ENCODE data around the gene GDF2.

GDF2 gene

DNA sequence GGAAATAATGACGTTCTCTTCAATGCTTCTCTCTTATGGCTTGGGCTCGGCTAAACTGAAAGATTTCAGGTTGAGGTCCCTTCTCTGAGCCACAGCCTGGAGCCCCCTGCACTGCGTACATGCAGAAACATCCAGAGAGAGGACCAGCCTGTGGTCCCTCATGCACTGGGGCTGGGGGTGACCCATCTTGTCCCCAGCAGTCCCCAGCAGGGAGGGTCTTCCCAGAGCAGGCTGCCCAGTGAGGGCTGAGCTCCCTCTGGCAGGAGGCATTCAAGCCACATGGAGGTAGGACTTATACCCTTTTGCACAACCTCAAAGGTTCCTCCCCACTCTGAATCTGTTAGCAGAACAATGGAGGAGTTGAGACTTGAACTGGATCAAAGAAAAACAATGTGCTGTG lies 14.9 kb upstream of the GDF2 start:
- no peak for DNase-seq
- in situ Hi-C loops (cut with HindIII; ENCODE audit: low pct_ligation_motif_present, low pct_unique_long_range_greater_than_20kb, low sequenced_read_pairs), result no loop called here

DNA sequence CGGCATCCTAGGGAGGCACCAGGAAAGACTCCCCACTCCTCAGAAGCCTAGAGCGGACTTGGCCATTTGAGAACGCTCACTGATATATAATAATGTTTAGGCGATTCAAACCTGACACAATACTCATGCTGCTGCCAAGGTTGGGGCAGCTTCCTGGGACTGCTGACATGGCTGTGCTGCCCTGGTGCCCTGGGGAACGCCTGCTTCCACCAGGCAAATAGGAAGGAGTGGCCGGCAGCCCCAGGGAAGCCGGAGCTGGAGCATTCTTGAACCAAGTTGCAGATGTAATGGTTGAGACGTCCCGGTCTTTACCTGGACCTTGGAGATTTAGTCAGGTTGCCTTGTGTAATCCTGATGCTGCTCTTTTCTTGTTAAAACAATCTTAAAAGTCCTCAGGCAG lies 13.5 kb upstream of the GDF2 start:
- in situ Hi-C loops (cut with HindIII; ENCODE audit: low pct_ligation_motif_present, low pct_unique_long_range_greater_than_20kb, low sequenced_read_pairs), result no loop called here

DNA sequence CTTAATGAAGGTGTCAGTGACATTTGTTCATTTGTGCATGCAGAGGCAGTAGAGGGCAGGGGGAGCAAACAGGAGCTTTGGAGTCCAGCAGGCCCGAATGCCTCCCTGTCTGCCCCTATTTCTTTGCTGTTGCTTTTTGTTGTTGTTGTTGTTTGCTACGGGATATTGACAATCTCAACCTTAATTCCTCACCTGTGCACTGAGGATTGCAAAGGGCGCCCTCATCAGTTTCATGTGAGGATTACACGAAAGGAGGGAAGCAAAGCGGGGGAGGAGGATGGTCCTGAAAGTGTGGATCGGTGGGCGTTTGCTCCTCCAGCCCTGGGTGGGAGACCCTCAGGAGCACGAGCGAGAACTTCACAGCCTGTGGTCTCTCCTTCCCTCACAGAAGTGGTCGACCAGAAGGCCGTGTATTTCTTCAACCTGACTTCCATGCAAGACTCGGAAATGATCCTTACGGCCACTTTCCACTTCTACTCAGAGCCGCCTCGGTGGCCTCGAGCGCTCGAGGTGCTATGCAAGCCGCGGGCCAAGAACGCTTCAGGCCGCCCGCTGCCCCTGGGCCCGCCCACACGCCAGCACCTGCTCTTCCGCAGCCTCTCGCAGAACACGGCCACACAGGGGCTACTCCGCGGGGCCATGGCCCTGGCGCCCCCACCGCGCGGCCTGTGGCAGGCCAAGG lies 12.7 kb upstream of the GDF2 start:
- DNase-seq, result peak; percentile 11
- in situ Hi-C loops (cut with HindIII; ENCODE audit: low pct_ligation_motif_present, low pct_unique_long_range_greater_than_20kb, low sequenced_read_pairs), result no loop called here

More for the DNA sequence above, 13.5 kb upstream of the GDF2 start:
- no peak for DNase-seq

DNA sequence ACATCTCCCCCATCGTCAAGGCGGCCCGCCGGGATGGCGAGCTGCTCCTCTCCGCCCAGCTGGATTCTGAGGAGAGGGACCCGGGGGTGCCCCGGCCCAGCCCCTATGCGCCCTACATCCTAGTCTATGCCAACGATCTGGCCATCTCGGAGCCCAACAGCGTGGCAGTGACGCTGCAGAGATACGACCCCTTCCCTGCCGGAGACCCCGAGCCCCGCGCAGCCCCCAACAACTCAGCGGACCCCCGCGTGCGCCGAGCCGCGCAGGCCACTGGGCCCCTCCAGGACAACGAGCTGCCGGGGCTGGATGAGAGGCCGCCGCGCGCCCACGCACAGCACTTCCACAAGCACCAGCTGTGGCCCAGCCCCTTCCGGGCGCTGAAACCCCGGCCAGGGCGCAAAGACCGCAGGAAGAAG lies 12.2 kb upstream of the GDF2 start:
- in situ Hi-C loops (cut with HindIII; ENCODE audit: low pct_ligation_motif_present, low pct_unique_long_range_greater_than_20kb, low sequenced_read_pairs), result no loop called here
- DNase-seq, result no peak

DNA sequence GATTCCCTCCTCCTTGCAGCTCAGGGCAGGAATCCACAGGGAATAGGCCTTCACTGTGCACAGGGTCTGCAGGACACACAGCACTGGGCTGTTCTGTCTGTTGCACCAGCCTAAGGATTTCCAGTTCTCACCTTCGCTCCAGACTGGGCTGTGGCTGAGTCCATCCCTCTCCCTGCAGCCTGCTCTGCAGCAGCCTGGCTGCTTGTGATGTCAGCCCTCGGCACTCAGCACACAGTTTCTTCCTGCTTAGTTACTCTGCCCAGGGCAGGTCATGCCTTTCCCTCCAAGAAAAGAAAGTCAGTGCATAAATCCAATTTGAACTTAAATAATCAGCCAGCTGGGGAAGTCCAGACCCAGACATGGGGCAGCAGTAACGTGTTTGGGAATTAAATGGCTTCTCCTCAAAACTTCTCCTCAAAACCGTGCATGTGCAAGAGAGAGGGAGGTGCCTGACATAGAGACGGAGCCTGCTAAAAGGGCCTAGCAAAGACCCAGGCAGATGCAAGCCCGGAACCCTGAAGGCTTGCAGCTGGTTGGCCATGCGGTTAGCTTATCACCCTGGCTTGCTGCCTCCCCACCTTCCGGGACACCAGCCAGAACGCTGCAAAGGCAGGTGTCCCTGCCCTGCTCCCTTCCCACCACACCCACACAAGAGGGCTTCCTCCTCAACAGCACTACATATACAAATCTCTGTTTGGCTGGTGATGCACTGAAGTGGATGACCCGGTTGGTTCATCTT lies 10.9 kb upstream of the GDF2 start:
- in situ Hi-C loops (cut with HindIII; ENCODE audit: low pct_ligation_motif_present, low pct_unique_long_range_greater_than_20kb, low sequenced_read_pairs), result no loop called here
- DNase-seq, result no peak

DNA sequence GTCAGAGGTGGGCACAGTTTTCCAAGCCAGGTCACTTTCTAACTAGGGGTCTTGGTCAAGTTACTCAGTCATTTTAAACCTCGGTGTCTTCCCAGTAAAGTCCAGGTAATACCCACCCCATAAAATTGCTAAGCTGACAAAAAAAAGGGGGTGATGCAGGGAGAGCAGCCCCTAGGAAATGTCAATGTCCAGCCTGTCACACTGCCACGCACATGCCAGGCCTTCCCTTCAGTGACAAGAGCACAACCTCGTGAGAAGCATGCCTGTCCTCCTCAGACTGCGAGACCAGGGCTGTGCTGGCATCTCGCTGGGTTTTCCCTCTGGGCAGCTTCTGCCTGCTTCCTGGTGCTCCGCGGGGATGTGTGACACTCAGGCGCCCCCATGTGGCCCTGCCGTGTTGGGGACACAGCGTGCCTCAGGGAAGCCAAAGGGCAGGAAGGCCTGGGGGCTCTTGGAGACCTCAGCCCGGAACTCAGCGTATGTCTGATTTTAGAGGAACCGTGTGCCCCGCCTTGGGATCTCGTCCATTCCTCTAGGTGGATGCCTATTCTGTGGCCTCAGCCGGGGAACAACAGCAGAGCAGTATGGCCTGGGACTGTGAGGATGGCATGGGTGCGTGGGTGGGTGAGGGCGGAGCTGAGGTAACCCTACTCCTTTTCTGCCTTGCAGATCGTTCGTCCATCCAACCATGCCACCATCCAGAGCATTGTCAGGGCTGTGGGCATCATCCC lies 10.2 kb upstream of the GDF2 start:
- in situ Hi-C loops (cut with HindIII; ENCODE audit: low pct_ligation_motif_present, low pct_unique_long_range_greater_than_20kb, low sequenced_read_pairs), result no loop called here
- peak; percentile 78 for DNase-seq

DNA sequence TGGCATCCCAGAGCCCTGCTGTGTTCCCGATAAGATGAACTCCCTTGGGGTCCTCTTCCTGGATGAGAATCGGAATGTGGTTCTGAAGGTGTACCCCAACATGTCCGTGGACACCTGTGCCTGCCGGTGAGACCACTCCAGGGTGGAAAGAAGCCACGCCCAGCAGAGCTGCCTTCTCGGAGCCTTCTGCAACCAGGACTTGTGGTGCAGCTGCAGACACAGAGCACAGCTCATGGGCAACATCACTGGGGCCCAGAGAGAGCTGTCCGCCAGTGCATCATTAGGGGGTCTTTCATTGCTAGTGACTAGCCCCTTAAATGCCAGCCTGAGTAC lies 9.6 kb upstream of the GDF2 start:
- in situ Hi-C loops (cut with HindIII; ENCODE audit: low pct_ligation_motif_present, low pct_unique_long_range_greater_than_20kb, low sequenced_read_pairs), result no loop called here
- DNase-seq, result no peak

DNA sequence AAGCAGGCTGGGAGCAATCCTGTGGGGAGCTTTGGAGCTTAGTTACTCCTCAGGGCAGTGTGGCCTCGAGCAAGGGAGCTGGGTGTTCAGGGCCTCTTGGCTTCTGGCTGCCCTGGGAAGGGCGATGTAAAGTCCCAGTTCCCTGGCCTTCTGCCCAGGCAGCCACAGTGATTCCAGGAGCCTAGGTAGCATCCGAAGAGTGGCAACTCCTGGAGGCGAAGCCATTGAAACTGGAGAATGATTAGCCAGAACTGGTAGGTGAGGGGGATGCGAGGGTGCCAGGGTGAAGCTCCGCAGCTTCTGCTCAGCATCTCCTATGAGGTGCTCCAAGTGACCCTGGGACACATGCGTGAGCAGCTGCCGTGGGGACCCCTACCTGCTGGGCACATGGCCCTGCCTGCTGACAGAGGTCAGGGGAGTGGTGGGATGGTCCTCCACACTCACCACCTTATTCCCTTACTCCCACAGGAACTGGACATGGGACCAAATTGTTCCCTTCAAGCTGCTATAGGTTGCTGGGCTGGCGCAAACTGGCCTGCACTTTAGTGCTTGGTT lies 7.8 kb upstream of the GDF2 start:
- in situ Hi-C loops (cut with HindIII; ENCODE audit: low pct_ligation_motif_present, low pct_unique_long_range_greater_than_20kb, low sequenced_read_pairs), result no loop called here

DNA sequence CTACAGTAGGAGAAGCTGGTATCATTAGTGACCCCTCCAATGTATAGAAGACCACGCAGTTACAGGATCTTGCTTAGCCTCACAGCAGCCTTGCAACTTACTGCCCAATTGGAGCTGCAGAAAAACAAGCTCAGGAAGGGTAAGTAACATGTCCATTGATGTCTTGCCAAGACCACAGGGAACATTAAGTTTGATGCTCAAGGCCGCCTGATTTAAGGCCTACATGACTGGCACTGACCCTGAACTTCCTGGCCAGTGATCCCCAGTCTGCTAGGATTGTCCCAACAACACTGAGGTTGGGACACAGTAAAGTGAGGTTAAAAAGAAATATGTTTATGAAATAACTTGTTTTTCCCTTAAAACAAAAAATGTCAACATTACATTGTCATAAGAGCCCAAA lies 6.8 kb upstream of the GDF2 start:
- in situ Hi-C loops (cut with HindIII; ENCODE audit: low pct_ligation_motif_present, low pct_unique_long_range_greater_than_20kb, low sequenced_read_pairs), result no loop called here
- DNase-seq, result no peak

More for the DNA sequence above, 7.8 kb upstream of the GDF2 start:
- no peak for DNase-seq

DNA sequence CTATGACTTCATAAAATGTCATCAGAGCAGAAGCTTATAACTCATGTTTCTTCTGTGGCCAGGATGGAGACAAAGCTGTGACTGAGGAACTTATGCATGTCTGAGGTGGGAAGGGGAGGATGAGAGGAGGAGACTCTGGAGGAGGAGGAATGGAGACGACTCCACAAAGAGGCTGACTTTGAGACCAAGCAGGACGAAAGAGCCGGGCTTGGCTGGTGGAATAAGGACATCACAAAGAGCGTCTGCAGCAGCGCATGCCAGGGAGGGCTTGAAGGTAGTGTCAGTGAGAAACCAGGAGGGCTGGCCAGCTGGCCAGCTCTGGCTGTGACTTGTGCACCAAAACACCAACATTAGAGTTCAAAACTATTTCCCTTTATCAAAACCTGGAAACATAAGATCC lies 6.1 kb upstream of the GDF2 start:
- in situ Hi-C loops (cut with HindIII; ENCODE audit: low pct_ligation_motif_present, low pct_unique_long_range_greater_than_20kb, low sequenced_read_pairs), result no loop called here

DNA sequence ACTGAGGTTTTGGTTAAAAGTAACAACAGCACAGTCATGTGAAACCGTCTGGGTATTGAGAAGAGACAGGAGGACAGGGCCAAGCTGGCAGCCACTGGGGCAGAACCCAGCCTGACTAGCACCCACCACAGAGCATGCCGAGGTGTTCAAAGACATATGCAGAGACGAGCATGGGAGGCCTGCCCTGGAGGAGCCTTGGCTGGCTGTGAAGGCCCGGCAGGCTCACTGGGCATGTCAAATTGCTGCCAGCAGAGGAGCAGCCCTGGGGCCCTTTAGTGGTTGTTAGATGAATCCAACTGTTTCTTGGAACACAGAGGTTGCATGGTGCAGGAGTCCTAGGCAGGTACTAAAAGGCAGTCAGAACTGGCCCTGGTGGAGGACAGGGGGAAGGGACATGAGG lies 5.0 kb upstream of the GDF2 start:
- DNase-seq, result no peak
- in situ Hi-C loops (cut with HindIII; ENCODE audit: low pct_ligation_motif_present, low pct_unique_long_range_greater_than_20kb, low sequenced_read_pairs), result no loop called here

More for the DNA sequence above, 6.1 kb upstream of the GDF2 start:
- no peak for DNase-seq

DNA sequence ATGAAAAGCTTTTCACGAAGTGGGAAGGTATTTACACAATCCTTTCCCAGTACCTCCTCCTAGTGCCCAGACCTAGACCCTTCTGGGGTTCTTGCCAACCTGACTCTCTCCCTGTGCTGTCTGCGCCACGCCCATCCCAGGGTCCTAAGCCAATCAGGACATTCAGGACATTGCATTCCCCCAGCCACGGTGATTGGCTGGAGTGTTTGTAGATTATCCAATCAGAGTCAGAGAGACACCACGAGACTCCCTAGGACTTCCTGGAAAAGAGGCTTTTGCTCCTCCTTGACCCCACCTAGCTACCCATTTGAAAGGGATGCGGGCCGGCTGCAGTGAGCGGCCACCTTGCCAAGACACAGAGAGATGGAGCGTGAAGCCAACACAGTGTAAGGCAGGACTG lies 3.5 kb upstream of the GDF2 start:
- DNase-seq, result peak; percentile 15

DNA sequence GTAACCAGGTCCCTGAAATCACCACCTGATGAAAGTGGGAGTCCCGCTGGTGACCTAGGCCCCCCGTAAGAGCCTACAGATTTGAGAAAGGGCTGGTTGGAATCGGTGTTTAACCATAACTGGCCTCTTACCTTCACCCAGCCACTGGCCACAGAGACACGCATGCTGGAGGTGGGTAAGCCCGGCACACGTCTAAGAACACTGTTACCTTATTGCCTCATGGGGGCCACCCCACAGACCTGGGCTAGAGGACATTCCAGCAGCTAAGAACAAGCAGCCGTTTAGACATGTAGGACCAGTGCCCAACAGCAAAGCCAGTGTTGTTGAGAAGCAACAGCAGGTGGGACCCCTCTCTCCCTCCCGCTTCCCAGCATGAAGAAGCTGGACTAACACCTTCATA lies 2.5 kb upstream of the GDF2 start:
- DNase-seq, result no peak
- in situ Hi-C loops (cut with HindIII; ENCODE audit: low pct_ligation_motif_present, low pct_unique_long_range_greater_than_20kb, low sequenced_read_pairs), result no loop called here

More for the DNA sequence above, 3.5 kb upstream of the GDF2 start:
- in situ Hi-C loops (cut with HindIII; ENCODE audit: low pct_ligation_motif_present, low pct_unique_long_range_greater_than_20kb, low sequenced_read_pairs), result no loop called here

DNA sequence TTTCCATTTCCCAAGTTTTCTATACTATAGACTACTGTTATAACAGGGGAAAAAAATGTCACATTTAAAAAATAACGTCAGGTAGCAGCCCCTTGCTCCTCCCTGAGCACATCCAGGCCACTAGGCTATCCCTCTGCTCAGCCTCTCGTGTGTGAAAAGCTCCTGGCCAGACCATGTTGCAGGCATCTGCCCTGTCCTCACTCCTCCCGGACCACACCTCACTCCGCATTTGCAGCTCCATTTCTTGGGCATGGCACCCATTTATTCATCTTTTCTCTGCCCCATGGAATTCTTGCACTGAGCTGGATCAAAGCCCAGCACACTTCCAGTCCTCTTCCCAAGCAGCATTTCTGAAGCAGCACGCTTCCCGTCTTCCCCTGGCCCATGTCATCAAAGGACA lies 1.4 kb upstream of the GDF2 start:
- no peak for DNase-seq
- in situ Hi-C loops (cut with HindIII; ENCODE audit: low pct_ligation_motif_present, low pct_unique_long_range_greater_than_20kb, low sequenced_read_pairs), result no loop called here

DNA sequence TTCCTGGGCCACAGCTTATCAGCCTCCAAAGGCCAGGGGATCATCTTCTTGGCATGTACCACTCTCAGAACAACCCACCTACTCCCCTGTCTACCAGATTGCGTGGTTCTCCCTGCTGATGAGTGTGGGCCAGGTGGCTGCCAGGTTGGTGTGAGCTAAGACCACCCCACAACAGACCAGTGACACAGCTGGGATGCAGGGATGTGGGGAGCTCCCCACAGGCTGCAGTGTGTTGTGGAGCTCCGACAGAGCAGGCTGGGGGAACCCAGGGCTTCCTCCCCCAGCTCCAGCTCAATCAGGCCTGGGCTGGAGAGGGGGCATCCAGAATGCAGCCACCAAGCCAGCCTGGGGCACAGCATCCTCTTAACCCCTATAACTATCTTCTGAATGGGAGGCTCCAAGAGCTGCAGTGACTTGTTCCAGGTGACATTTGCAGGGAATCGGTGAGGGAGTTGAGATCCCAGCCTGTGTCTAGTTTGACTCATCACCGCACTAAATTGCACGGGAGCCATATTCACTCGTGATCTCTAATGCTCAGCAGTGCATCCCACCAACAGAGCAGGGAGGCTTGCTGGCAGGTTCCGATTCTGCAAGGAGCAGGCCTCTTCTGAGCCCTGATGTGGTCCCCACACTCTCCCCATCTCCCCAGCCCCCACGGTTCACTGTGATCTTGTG lies 596 bp upstream of the GDF2 start:
- in situ Hi-C loops (cut with HindIII; ENCODE audit: low pct_ligation_motif_present, low pct_unique_long_range_greater_than_20kb, low sequenced_read_pairs), result no loop called here
- DNase-seq, result no peak

DNA sequence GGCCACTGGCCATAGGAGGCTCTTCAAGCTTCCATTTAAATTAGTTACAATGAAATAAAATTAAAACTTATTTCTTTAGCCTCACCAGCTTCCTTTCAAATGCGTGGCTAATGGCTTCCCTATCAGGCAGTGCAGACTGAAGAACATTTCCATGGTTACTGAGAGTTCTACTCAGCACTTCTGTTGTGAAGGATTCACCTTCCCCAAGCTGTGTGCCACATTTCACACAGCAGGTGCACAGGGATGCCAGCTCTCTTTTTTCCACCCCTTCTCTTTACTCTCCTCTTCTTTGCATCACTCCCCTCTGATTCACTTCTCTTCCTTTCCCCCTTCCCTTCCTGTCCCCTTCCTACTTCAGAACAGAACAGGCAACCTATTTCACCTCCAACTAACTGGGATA lies 833 bp downstream of the GDF2 start:
- in situ Hi-C loops (cut with HindIII; ENCODE audit: low pct_ligation_motif_present, low pct_unique_long_range_greater_than_20kb, low sequenced_read_pairs), result no loop called here
- DNase-seq, result no peak

DNA sequence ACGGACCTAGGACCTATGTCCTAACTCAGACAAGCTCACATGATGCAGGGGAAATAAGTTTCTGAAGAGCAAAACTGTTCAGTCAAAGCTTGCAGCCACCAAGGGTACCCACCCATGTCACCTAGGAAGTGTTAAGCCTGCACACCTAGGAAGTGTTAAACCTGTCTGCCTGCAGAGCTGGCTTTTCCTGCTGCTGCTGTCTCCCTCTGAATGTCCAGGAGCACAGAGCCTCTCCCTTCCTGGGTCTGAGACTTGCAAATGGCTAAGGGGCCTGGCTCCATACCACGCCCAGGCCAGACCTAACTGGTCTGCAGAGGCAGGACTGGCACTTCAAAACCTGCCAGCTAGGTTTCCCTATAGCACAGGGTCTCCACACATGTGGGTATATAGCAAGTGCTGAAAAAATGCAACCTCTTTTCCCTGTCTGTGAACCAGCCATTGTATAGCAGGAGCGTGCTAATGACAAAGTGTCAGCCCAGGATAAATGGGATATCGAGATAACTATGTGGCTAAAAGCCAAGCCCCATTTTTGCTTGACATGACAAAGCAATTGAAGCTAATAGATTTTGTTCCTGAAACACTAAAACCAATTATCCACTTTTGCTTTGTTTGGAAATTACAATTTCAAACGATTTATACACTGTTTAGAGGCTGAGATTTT lies 1.5 kb downstream of the GDF2 start:
- in situ Hi-C loops (cut with HindIII; ENCODE audit: low pct_ligation_motif_present, low pct_unique_long_range_greater_than_20kb, low sequenced_read_pairs), result no loop called here
- DNase-seq, result no peak

Data from ACHN (cell line).